DMS 273 (cell line): Measurements from ENCODE around the gene SPEM3.
"Not testable (repeated sequence)": the region's sequence is repeated elsewhere in the genome, so short reads cannot be mapped to it uniquely, and the experiment has no call there.

Source experiments
- DNase-seq: peaks from one replicate; lab custom pipeline; 2025; ENCODE audit not compliant: unreplicated experiment; lab: John Stamatoyannopoulos, UW

SPEM3 gene

GRCh38 chr17:7468804-7469389 lies 40.2 kb downstream of the SPEM3 start:
- DNase-seq, result no peak

- DNase-seq, result not testable (repeated sequence)
Measured at GRCh38 chr17:7469843-7470242, 41.2 kb downstream of the SPEM3 start.

GRCh38 chr17:7470457-7470973 lies 41.9 kb downstream of the SPEM3 start:
- not testable (repeated sequence) for DNase-seq

GRCh38 chr17:7471729-7472128 lies 43.1 kb downstream of the SPEM3 start:
- no peak for DNase-seq

GRCh38 chr17:7474767-7475166 lies 46.1 kb downstream of the SPEM3 start:
- not testable (repeated sequence) for DNase-seq

- no peak for DNase-seq
Measured at GRCh38 chr17:7475764-7476422, 47.2 kb downstream of the SPEM3 start.

GRCh38 chr17:7476494-7476893 lies 47.8 kb downstream of the SPEM3 start:
- no peak for DNase-seq

- no peak for DNase-seq
Measured at GRCh38 chr17:7476951-7477350, 48.3 kb downstream of the SPEM3 start.

- DNase-seq, result no peak
Measured at GRCh38 chr17:7477392-7478275, 49.0 kb downstream of the SPEM3 start.

GRCh38 chr17:7478276-7479212 lies 49.9 kb downstream of the SPEM3 start:
- peak; percentile 48 for DNase-seq

- peak; percentile 57 for DNase-seq
Measured at GRCh38 chr17:7479213-7480088, 50.8 kb downstream of the SPEM3 start, which contains the start of gene ZBTB4. Gene ZBTB4, minus strand, starts transcription at chr17:7479631. Its CDS starts 12,830 bp downstream, at chr17:7466801.

GRCh38 chr17:7480089-7480384 lies 51.4 kb downstream of the SPEM3 start:
- no peak for DNase-seq

- DNase-seq, result not testable (repeated sequence)
Measured at GRCh38 chr17:7481275-7481674, 52.6 kb downstream of the SPEM3 start, which contains the start of gene SLC35G6. Gene SLC35G6, plus strand, starts transcription at chr17:7481446. Its CDS starts 71 bp downstream, at chr17:7481517.

GRCh38 chr17:7481842-7482741 lies 53.4 kb downstream of the SPEM3 start:
- DNase-seq, result not testable (repeated sequence)
